GM23338 (cell line): ENCODE results near the gene BMPR2. TPM values are rescaled to one million over a fixed set of nuclear protein-coding genes. Genes with fewer than 3 reads are reported as not detected.

Experiments used
- ATAC-seq: fragments of 200-7000 bp; cut with Tn5 transposase; 3 replicates; pipeline ENCODE4 v1.9.1; 2020
- DNase-seq: peaks from one replicate; pipeline ENCODE4 v3.0.0-alpha.2; 2015; ENCODE audit warnings: low spot score
- H2AFZ ChIP-seq: fragments of 200-600 bp; sonication (generic); 2 replicates; pipeline ENCODE4 v1.8.0; 2016; ENCODE audit warnings: antibody characterized with exemption, mild to moderate bottlenecking, moderate library complexity
- H3F3A ChIP-seq: fragments of 200-600 bp; sonication (generic); replicated peaks from 2 replicates; pipeline ENCODE4 v1.8.0; 2017; ENCODE audit warnings: antibody characterized with exemption, mixed run types, low read depth
- H3K27ac ChIP-seq: fragments of 200-600 bp; sonication (generic); 2 replicates; pipeline ENCODE4 v1.6.1; 2016; ENCODE audit warnings: low read depth
- H3K27me3 ChIP-seq: fragments of 200-600 bp; sonication (generic); 2 replicates; pipeline ENCODE4 v1.8.0; 2016; ENCODE audit warnings: mild to moderate bottlenecking, mixed run types, moderate library complexity; ENCODE audit not compliant: insufficient read depth
- H3K36me3 ChIP-seq: fragments of 200-600 bp; sonication (generic); 2 replicates; pipeline ENCODE4 v1.8.0; 2016; ENCODE audit warnings: mild to moderate bottlenecking; ENCODE audit not compliant: insufficient read depth
- H3K4me1 ChIP-seq: fragments of 200-600 bp; sonication (generic); 2 replicates; pipeline ENCODE4 v1.8.0; 2016; ENCODE audit warnings: mild to moderate bottlenecking, moderate library complexity; ENCODE audit not compliant: insufficient read depth
- H3K4me2 ChIP-seq: fragments of 200-600 bp; sonication (generic); 2 replicates; pipeline ENCODE4 v1.7.1; 2017; ENCODE audit warnings: mixed run types
- H3K4me3 ChIP-seq: fragments of 200-600 bp; sonication (generic); 2 replicates; pipeline ENCODE4 v1.6.1; 2016; ENCODE audit warnings: mixed run types
- H3K79me2 ChIP-seq: fragments of 200-600 bp; sonication (generic); replicated peaks from 2 replicates; pipeline ENCODE4 v1.8.0; 2017; ENCODE audit warnings: mild to moderate bottlenecking; ENCODE audit not compliant: insufficient read depth
- H3K9me2 ChIP-seq: fragments of 200-600 bp; sonication (generic); 2 replicates; pipeline ENCODE4 v1.8.0; 2017; ENCODE audit not compliant: insufficient read depth
- H4K20me1 ChIP-seq: fragments of 200-600 bp; sonication (generic); replicated peaks from 2 replicates; pipeline ENCODE4 v1.8.0; 2017; ENCODE audit warnings: mild to moderate bottlenecking; ENCODE audit not compliant: insufficient read depth
- H3K27ac Mint-ChIP-seq: 2 replicates; pipeline ENCODE4 v1.8.0; 2020; ENCODE audit warnings: inconsistent platforms, mild to moderate bottlenecking, moderate library complexity, mixed read lengths
- H3K27me3 Mint-ChIP-seq: 3 replicates; pipeline ENCODE4 v1.8.0; 2022; ENCODE audit warnings: low read depth, mild to moderate bottlenecking, moderate library complexity, mixed read lengths, inconsistent platforms; ENCODE audit not compliant: insufficient read depth, poor library complexity
- H3K36me3 Mint-ChIP-seq: 3 replicates; pipeline ENCODE4 v1.8.0; 2021; ENCODE audit warnings: low read depth, mild to moderate bottlenecking, inconsistent platforms, moderate library complexity, mixed read lengths
- H3K4me1 Mint-ChIP-seq: 3 replicates; pipeline ENCODE4 v1.8.0; 2020; ENCODE audit warnings: mild to moderate bottlenecking, inconsistent platforms, mixed read lengths
- H3K4me3 Mint-ChIP-seq: 3 replicates; pipeline ENCODE4 v1.8.0; 2021; ENCODE audit warnings: moderate library complexity, mild to moderate bottlenecking, inconsistent platforms, mixed read lengths
- H3K9me3 Mint-ChIP-seq: 3 replicates; pipeline ENCODE4 v1.8.0; 2020; ENCODE audit warnings: moderate library complexity, mild to moderate bottlenecking, inconsistent platforms, mixed read lengths
- CREB1 ChIP-seq: fragments of 250-450 bp; sonication (Bioruptor Pico); IDR thresholded peaks from 2 replicates; pipeline ENCODE4 v1.5.0; 2020; ENCODE audit warnings: low read depth, mild to moderate bottlenecking, moderate library complexity
- EZH2 ChIP-seq: fragments of 200-600 bp; sonication (generic); IDR thresholded peaks from one replicate; pipeline ENCODE4 v1.8.0; 2017; ENCODE audit warnings: antibody characterized with exemption, mild to moderate bottlenecking, low read depth; ENCODE audit not compliant: unreplicated experiment
- EZH2phosphoT487 ChIP-seq: fragments of 200-600 bp; sonication (generic); IDR thresholded peaks from one replicate; pipeline ENCODE4 v1.8.1; 2018; ENCODE audit warnings: antibody characterized with exemption; ENCODE audit not compliant: unreplicated experiment
- NANOG ChIP-seq: IDR thresholded peaks from 2 replicates; pipeline ENCODE4 v1.6.1; 2016; ENCODE audit warnings: antibody characterized with exemption, borderline replicate concordance
- POLR2AphosphoS5 ChIP-seq: IDR thresholded peaks from 2 replicates; pipeline ENCODE4 v1.6.1; 2016; ENCODE audit warnings: antibody characterized with exemption, low read depth
- REST ChIP-seq: IDR thresholded peaks from one replicate; pipeline ENCODE4 v1.6.1; 2018; ENCODE audit warnings: antibody characterized with exemption; ENCODE audit not compliant: unreplicated experiment
- ZNF462 ChIP-seq: fragments of 250-450 bp; sonication (Bioruptor Pico); IDR thresholded peaks from 2 replicates; pipeline ENCODE4 v1.5.0; 2020; ENCODE audit warnings: mild to moderate bottlenecking, moderate library complexity
- polyA plus RNA-seq: library from polyadenylated mRNA; unstranded; fragments of >200 nt; fragmentation: Nextera tagmentation; extraction: Ambion mirVana; gene quantifications from 2 replicates; pipeline ENCODE4 v1.2.1, GENCODE V29; 2016
- total RNA-seq: library from RNA; depleted of rRNA; stranded (reverse); fragments of >200 nt; shearing (Covaris generic); gene quantifications from 2 replicates; pipeline ENCODE4 v1.2.3, GENCODE V29; 2014

Gene BMPR2
- total and polyA plus RNA-seq, 2 experiments from 2014 or later = 6.7 to 21.6 TPM

- no peak for TF ChIP-seq ZNF462
- no peak for TF ChIP-seq POLR2AphosphoS5
These were observed 79.0 kb downstream of the BMPR2 start (continued) for GRCh38 chr2:202455114-202455513.

GRCh38 chr2:202460119-202460518 lies 84.0 kb downstream of the BMPR2 start:
- Mint-ChIP-seq H3K9me3 (no peaks in the 10 kb centered on the region), H3K36me3 (peaks cover 3% of the 10 kb centered on the region; the same call in 1 of the 3 replicates), H3K4me1 (no peaks in the 10 kb centered on the region), H3K27ac (no peak overlapping the region), H3K4me3 (no peak overlapping the region), H3K27me3 (no peaks in the 10 kb centered on the region)
- H3K9me2 ChIP-seq = no peaks in the 10 kb centered on the region
- no peaks in the 10 kb centered on the region for H3K36me3 ChIP-seq
- H4K20me1 ChIP-seq = no peaks in the 10 kb centered on the region
- no peak overlapping the region for H3K4me2 ChIP-seq
- H3K79me2 ChIP-seq = peaks cover 25% of the 10 kb centered on the region
- H3K27ac ChIP-seq = no peak overlapping the region
- no peak overlapping the region for H3K4me3 ChIP-seq
- no peaks in the 10 kb centered on the region; the same call in 1 of the 2 replicates for H3K4me1 ChIP-seq
- DNase-seq (no peak), ATAC-seq (no peak)
- no peak overlapping the region for H2AFZ ChIP-seq
- no peaks in the 10 kb centered on the region for H3K27me3 ChIP-seq
- no peak for TF ChIP-seq EZH2phosphoT487
- TF ChIP-seq EZH2 = no peak
- TF ChIP-seq REST = no peak
- TF ChIP-seq NANOG = no peak
- TF ChIP-seq CREB1 = no peak
- H3F3A ChIP-seq = no peaks in the 10 kb centered on the region
